Stimulated activated CD8-positive, alpha-beta memory T cell treated with anti-CD3 and anti-CD28 coated beads, Interleukin-4, amount 100 ng/mL, for 1 hour (primary cell): ENCODE data around the gene CHCHD5.
"Not testable (repeated sequence)": the region's sequence is repeated elsewhere in the genome, so short reads cannot be mapped to it uniquely, and the experiment has no call there.

Experiments
- DNase-seq, 2 donors: peaks; one replicate each; pipeline ENCODE4 v3.0.0-alpha.2; 2020; ENCODE audit warnings: low read depth in 2 of 2, low spot score in 1 of 2

The CHCHD5 gene

GRCh38 chr2:112585873-112586464, 1.6 kb downstream of the CHCHD5 start:
- no peak for DNase-seq

GRCh38 chr2:112588611-112589045, 4.2 kb downstream of the CHCHD5 start:
- DNase-seq, result no peak

- DNase-seq, result no peak
Measured at GRCh38 chr2:112591413-112591812, 7.0 kb downstream of the CHCHD5 start.

DNA sequence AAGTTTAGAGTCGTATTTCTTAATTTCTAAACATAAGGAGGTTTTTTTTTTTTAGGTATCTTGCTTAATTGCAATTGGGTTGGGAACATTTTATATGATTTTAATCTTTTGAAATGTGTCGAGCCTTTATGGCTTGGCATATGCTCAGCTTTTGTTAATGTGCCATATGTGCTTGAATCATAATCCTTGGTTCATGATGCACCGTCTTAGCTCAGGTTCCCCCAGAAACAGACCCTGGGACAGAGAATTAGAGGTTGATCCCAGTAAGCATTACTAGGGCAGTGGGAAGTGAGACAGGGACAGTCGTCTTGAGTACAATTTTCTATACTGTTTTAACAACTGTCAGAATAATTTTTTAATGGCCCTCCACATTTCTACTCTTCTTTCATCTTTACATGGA, 9.3 kb downstream of the CHCHD5 start:
- no peak for DNase-seq

DNA sequence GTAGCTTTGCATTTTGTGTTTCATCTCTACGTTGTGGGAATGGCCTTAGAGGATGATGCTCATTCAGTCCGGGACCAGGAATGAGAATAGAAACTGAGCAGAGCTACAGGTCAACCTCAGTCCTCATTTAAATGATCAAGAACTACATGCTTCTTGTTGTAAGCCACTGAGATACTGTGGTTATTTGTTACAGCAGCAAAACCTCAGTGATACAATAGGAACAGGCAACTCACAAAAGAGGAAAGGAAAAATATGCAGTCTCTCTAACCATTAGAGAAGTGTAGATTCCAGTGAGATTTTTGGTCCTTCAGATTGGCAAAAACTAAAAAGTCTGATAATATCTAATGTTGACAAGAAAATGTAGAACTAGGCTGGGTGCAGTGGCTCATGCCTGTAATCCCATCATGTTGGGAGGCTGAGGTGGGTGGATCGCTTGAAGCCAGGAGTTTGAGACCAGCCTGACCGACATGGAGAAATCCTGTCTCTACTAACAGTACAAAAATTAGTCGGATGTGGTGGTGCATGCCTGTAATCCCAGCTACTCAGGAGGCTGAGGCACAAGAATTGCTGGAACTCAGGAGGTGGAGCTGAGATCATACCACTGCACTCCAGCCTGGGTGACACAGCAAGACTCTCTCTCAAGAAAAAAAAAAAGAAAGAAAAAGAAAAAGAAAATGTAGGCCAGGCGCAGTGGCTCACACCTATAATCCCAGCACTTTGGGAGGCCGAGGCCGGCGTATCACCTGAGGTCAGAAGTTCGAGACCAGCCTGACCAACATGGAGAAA, 13.3 kb downstream of the CHCHD5 start:
- DNase-seq, result no peak

GRCh38 chr2:112600634-112601033, 16.2 kb downstream of the CHCHD5 start:
- no peak for DNase-seq

GRCh38 chr2:112601754-112602153, 17.3 kb downstream of the CHCHD5 start:
- DNase-seq, result no peak

DNA sequence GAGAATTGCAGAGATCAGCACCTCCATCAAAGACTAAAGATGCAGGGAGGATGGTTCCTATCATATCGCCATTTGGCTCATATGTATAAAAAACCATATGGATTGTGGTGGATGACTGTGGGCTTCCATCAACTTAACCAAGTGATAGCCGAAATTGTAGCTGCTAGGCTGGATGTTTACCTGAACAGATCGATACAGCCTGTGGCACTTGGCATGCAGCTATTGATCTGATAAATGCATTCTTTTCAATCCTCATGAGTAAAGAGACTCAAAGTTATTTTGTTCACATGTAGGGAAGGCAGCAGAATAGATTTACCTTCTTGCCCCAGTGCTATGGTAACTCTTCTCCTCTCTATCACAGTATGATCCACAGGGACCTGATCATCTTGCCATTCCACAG, 18.5 kb downstream of the CHCHD5 start:
- DNase-seq, result no peak

- DNase-seq, result no peak
Measured at GRCh38 chr2:112603731-112604130, 19.3 kb downstream of the CHCHD5 start.

- no peak for DNase-seq
Measured at GRCh38 chr2:112604952-112605351, 20.5 kb downstream of the CHCHD5 start.

DNA sequence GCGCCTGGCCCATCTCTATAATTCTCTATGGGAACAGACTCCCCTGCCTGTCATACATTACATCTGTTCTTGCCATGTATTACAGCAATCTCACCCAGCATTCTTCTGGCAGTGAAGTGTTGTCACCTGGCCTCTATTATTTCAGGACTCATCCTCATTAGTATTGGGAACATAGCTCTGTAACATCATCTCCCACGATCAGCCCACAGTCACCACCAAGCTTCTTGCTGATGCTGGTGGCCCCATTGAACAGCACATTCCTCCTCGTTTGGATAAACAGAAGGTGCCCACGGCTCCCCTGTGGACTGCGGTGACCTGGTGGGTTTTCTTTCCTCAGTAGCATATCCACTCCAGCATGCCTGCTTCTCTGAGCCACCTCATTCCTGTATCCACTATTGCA, 21.5 kb downstream of the CHCHD5 start:
- no peak for DNase-seq

DNA sequence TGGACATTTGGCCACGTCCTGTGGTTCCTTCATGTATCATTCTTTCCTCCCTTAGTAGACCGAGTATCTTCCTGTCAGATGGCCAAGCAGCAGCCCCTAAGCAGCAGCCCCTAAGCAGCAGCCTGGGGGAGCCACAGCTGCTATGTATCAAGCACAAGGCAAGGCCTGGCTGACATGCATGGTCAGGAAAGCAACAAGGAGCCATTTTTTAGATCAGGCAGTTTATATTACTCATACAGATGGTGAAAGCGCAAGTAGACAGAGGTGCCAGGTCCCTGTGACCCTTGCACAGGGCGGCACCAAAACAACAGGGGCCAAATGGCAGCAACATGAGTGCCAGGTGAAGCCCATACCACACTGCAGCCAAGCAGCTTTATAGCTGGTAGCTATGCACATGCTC, 22.1 kb downstream of the CHCHD5 start:
- DNase-seq, result no peak

DNA sequence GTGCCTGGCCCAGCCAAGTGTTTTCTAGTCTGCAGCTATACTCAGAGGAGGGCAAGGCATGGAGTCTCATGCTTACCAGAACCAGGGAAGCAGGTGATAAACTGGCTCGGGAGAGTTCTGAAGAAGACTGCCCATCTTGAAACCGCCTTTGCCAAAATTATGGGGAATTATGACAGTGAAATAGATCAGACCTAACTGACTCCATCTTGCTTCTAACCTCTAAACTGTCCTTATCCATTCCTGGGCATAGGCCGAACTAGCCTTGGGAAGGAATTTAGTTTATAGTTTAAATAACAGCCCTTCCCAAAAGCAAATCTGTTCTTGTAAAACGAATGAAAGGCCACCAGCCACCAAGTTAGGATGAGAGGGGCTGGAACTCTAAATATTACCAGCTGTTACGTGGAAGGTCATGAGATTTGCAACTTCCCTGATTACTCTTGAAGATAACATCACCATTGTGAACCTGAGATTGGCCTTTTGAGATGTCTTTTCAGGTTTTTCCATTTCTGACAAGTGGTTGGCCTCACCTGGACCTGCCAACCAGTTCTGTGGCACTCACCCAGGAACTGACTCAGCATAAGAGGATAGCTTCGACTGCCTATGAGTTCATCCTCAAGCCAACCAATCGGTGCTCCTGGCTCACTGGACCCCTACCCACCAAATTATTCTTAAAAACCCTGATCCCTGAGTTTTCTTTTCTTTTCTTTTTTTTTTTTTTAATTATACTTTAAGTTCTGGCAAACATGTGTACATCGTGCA, 23.4 kb downstream of the CHCHD5 start:
- no peak for DNase-seq

DNA sequence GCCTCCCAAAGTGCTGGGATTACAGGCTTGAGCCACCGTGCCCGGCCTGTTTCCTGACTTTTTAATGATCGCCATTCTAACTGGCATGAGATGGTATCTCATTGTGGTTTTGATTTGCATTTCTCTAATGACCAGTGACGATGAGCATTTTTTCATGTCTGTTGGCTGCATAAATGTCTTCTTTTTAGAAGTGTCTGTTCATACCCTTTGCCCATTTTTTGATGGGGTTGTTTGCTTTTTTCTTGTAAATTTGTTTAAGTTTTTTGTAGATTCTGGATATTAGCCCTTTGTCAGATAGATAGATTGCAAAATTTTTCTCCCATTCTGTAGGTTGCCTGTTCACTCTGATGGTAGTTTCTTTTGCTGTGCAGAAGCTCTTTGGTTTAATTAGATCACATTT, 24.9 kb downstream of the CHCHD5 start:
- not testable (repeated sequence) for DNase-seq

- not testable (repeated sequence) for DNase-seq
Measured at GRCh38 chr2:112612283-112612682, 27.9 kb downstream of the CHCHD5 start.

GRCh38 chr2:112614201-112614840, 29.9 kb downstream of the CHCHD5 start:
- no peak for DNase-seq

- no peak for DNase-seq
Measured at GRCh38 chr2:112615051-112615450, 30.6 kb downstream of the CHCHD5 start.

DNA sequence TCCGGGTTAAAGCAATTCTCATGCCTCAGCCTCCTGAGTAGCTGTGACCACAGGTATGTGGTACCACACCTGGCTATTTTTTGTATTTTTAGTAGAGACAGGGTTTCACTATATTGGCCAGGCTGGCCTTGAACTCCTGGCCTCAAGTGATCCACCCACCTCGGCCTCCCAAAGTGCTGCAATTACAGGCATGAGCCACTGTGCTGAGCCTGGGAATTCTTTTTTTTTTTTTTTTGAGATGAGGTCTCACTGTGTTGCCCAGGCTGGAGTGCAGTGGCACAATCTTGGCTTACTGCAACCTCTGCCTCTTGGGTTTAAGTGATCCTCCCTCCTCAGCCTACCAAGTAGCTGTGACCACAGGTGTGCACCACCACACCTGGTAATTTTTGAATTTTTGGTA, 31.4 kb downstream of the CHCHD5 start:
- not testable (repeated sequence) for DNase-seq

DNA sequence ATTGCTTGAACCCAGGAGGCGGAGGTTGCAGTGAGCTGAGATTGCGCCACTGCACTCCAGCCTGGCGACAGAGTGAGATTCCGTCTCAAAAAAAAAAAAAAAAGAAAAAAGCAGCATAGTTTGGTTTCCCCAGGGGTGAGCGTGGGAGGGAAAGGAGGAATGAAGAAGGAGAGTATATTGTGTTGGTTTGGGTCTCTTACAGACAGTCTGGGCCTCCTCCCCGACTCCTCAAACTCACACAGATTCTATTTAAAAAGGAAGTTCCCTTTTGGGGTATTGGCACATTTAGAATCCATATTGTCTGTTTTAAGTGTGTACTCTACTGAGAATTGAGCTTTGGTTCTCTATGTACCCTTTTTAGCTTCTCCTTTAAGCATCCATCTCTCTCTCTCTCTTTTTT, 34.0 kb downstream of the CHCHD5 start:
- DNase-seq, result no peak

- DNase-seq, result no peak
Measured at GRCh38 chr2:112621790-112622527, 37.5 kb downstream of the CHCHD5 start.

- DNase-seq, result no peak
Measured at GRCh38 chr2:112622528-112622849, 38.1 kb downstream of the CHCHD5 start.
